ENCODE measurements around the gene ANGPTL4. TPM values are rescaled to one million over a fixed set of nuclear protein-coding genes. Genes with fewer than 3 reads are reported as not detected.

The ANGPTL4 gene
- total and polyA plus RNA-seq, 2 donors (not counting 1 experiment from before 2014, with no cell fraction given), result not detected

DNA sequence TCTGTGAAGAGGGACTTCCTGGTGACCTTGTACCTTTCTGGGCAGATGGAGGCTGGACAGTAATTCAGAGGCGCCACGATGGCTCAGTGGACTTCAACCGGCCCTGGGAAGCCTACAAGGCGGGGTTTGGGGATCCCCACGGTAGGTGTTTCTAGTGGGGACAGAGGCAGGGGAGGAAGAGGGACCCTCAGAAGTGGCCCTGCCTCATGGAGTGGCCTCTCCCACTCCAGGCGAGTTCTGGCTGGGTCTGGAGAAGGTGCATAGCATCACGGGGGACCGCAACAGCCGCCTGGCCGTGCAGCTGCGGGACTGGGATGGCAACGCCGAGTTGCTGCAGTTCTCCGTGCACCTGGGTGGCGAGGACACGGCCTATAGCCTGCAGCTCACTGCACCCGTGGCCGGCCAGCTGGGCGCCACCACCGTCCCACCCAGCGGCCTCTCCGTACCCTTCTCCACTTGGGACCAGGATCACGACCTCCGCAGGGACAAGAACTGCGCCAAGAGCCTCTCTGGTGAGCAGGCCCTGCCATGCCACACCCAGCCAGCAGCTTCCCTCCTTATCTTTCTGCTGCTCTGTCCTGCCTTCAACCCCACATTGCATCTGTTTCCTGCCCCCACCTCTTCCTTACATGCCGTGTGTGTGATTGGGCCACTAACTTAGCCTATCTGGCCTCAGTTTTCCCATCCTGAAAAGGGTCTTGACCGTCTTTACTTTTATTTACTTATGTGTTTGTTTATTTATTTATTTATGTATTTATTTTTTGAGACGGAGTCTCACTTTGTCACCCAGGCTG lies 7.3 kb downstream of the ANGPTL4 start:
- WGBS (ENCODE audit: insufficient coverage), result 92% methylated on average over 25 of the region's 28 CpGs
- Histone ChIP-seq H3K79me2 (ENCODE audit: control insufficient read depth, insufficient read depth, low read length) (no peaks in the 10 kb centered on the region), H2AFZ (ENCODE audit: insufficient read depth, low read depth, low read length, poor library complexity, severe bottlenecking) (no peak overlapping the region), H3K9ac (ENCODE audit: low read length) (no peak overlapping the region), H3K9me3 (ENCODE audit: control extremely low read depth in 1 of 3, control insufficient read depth in 2 of 3, insufficient read depth in 1 of 3, low read length in 2 of 3) (peaks cover 0 to 3% (median 0%) of the 10 kb centered on the region in 3 donors), H3K4me3 (ENCODE audit: control extremely low read depth in 1 of 5, extremely low read depth in 1 of 5, insufficient read depth in 1 of 5, low read depth in 2 of 5, low read length in 4 of 5) (no peak overlapping the region), H3K27ac (ENCODE audit: low read length in 2 of 2) (no peak overlapping the region), H4K20me1 (ENCODE audit: control insufficient read depth, insufficient read depth, low read length, poor library complexity, severe bottlenecking) (no peaks in the 10 kb centered on the region), H3K27me3 (replicated peaks in 1 of 4; ENCODE audit: control extremely low read depth in 1 of 4, control insufficient read depth in 3 of 4, insufficient read depth in 4 of 4, low read length in 3 of 4) (peaks cover 0 to 20% (median 2%) of the 10 kb centered on the region in 4 experiments), H3K4me2 (replicated peaks; ENCODE audit: low read depth, low read length, poor library complexity, severe bottlenecking) (no peak overlapping the region), H3K36me3 (replicated peaks in 1 of 2; ENCODE audit: control extremely low read depth in 1 of 2, control insufficient read depth in 1 of 2, extremely low read depth in 1 of 2, insufficient read depth in 2 of 2, low read length in 1 of 2) (no peaks in the 10 kb centered on the region), H3K4me1 (ENCODE audit: control insufficient read depth in 2 of 2, insufficient read depth in 2 of 2, low read length in 2 of 2) (no peaks in the 10 kb centered on the region)
- Mint-ChIP-seq H3K27ac (no peak overlapping the region), H3K9me3 (ENCODE audit: insufficient read depth) (no peaks in the 10 kb centered on the region), H3K4me3 (no peak overlapping the region), H3K4me1 (no peaks in the 10 kb centered on the region), H3K27me3 (peaks cover 19% of the 10 kb centered on the region)
- ATAC-seq (ENCODE audit: low read depth) (no peak), DNase-seq (no peak)
- POLR2A ChIA-PET, result interaction anchor here (0.6 kb wide), 1 partner anchor 50 kb away, joined by 3 read pairs; the partner anchor contains the start of genes NDUFA7 and RPS28
- no peak for TF ChIP-seq EZH2 (IDR thresholded peaks at IDR 0.05; ENCODE audit: borderline replicate concordance, insufficient read depth, low read depth, low read length, poor library complexity, severe bottlenecking)
- TF ChIP-seq, protein P1, sequence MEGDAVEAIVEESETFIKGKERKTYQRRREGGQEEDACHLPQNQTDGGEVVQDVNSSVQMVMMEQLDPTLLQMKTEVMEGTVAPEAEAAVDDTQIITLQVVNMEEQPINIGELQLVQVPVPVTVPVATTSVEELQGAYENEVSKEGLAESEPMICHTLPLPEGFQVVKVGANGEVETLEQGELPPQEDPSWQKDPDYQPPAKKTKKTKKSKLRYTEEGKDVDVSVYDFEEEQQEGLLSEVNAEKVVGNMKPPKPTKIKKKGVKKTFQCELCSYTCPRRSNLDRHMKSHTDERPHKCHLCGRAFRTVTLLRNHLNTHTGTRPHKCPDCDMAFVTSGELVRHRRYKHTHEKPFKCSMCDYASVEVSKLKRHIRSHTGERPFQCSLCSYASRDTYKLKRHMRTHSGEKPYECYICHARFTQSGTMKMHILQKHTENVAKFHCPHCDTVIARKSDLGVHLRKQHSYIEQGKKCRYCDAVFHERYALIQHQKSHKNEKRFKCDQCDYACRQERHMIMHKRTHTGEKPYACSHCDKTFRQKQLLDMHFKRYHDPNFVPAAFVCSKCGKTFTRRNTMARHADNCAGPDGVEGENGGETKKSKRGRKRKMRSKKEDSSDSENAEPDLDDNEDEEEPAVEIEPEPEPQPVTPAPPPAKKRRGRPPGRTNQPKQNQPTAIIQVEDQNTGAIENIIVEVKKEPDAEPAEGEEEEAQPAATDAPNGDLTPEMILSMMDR (IDR thresholded peaks at IDR 0.05), result no peak
- intact Hi-C loops (cut with micrococcal nuclease), result no loop called here
- CTCF ChIA-PET, result interaction anchor here (0.9 kb wide), 1 partner anchor 17 kb away, joined by 4 read pairs; no protein-coding TSS in a partner anchor

All from B cell (primary cell).